NCI-H1048 (cell line): ENCODE data around the gene RBFOX2.

Experiments used
- DNase-seq: peaks from one replicate; lab custom pipeline; 2025; lab: John Stamatoyannopoulos, UW

The RBFOX2 gene

GRCh38 chr22:35930933-35931332, 97.7 kb downstream of the RBFOX2 start:
- no peak for DNase-seq

GRCh38 chr22:35928285-35928798, 100.3 kb downstream of the RBFOX2 start:
- no peak for DNase-seq

- no peak for DNase-seq
These were observed 105.6 kb downstream of the RBFOX2 start for GRCh38 chr22:35923026-35923425.

- DNase-seq: no peak
These were observed 106.8 kb downstream of the RBFOX2 start for GRCh38 chr22:35921777-35922176.

GRCh38 chr22:35921044-35921443, 107.6 kb downstream of the RBFOX2 start:
- DNase-seq: no peak

GRCh38 chr22:35919002-35919542, 109.6 kb downstream of the RBFOX2 start:
- DNase-seq: no peak

GRCh38 chr22:35918456-35918855, 110.2 kb downstream of the RBFOX2 start:
- no peak for DNase-seq

- no peak for DNase-seq
These were observed 111.0 kb downstream of the RBFOX2 start for GRCh38 chr22:35917651-35918050.

GRCh38 chr22:35915477-35916013, 113.1 kb downstream of the RBFOX2 start:
- DNase-seq: no peak

- DNase-seq: peak; percentile 77
These were observed 113.8 kb downstream of the RBFOX2 start for GRCh38 chr22:35914665-35915476.

GRCh38 chr22:35914357-35914664, 114.3 kb downstream of the RBFOX2 start:
- no peak for DNase-seq

GRCh38 chr22:35913925-35914324, 114.7 kb downstream of the RBFOX2 start:
- DNase-seq: no peak

- DNase-seq: no peak
These were observed 116.0 kb downstream of the RBFOX2 start for GRCh38 chr22:35912658-35913057.

- DNase-seq: no peak
These were observed 116.7 kb downstream of the RBFOX2 start for GRCh38 chr22:35911877-35912276.

GRCh38 chr22:35910926-35911325, 117.7 kb downstream of the RBFOX2 start:
- DNase-seq: no peak

- no peak for DNase-seq
These were observed 118.4 kb downstream of the RBFOX2 start for GRCh38 chr22:35910003-35910769.

- no peak for DNase-seq
These were observed 122.7 kb downstream of the RBFOX2 start for GRCh38 chr22:35905894-35906293.

GRCh38 chr22:35904752-35905151, 123.9 kb downstream of the RBFOX2 start:
- no peak for DNase-seq

GRCh38 chr22:35904336-35904692, 124.3 kb downstream of the RBFOX2 start:
- DNase-seq: no peak

- DNase-seq: no peak
These were observed 124.9 kb downstream of the RBFOX2 start for GRCh38 chr22:35903571-35904335.

GRCh38 chr22:35900483-35901168, 128.0 kb downstream of the RBFOX2 start:
- no peak for DNase-seq
